ENCODE results near the gene HECTD4. TPM values are rescaled to one million over a fixed set of nuclear protein-coding genes. Genes with fewer than 3 reads are reported as not detected.

Gene HECTD4
- total RNA-seq, 2 donors from 2014 or later: 54.2 to 75.4 TPM

DNA sequence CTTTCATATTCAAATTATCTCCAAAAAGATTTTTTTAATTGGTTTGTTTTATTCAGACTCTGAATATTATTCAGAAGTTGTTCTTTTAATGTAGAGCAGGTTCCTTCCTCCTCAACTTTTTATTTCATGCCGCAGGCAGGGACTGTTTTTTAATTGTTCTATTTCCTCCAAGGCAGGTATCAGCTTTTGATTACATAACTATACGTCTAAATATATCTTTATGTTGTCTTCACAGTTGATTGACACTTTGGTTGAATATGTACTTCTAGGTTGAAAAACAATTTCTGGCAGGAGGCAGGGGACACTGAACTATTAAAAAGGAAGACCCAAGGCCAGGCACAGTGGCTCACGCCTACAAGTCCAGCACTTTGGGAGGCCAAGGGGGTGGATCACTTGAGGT is 82.5 kb downstream of the HECTD4 start:
- Histone ChIP-seq H3K4me3 (no peak overlapping the region), H3K36me3 (peaks cover 12% of the 10 kb centered on the region), H3K9me3 (no peaks in the 10 kb centered on the region), H3K4me1 (ENCODE audit: control insufficient read depth in 1 of 2, low read depth in 2 of 2) (no peaks in the 10 kb centered on the region), H3K27ac (no peak overlapping the region), H3K27me3 (replicated peaks; ENCODE audit: insufficient read depth) (no peaks in the 10 kb centered on the region)
- no peak for ATAC-seq (ENCODE audit: insufficient number of reproducible peaks, low FRiP score, low read depth)
- DNase-seq (ENCODE audit: low spot score): no peak
- TF ChIP-seq, protein P1, sequence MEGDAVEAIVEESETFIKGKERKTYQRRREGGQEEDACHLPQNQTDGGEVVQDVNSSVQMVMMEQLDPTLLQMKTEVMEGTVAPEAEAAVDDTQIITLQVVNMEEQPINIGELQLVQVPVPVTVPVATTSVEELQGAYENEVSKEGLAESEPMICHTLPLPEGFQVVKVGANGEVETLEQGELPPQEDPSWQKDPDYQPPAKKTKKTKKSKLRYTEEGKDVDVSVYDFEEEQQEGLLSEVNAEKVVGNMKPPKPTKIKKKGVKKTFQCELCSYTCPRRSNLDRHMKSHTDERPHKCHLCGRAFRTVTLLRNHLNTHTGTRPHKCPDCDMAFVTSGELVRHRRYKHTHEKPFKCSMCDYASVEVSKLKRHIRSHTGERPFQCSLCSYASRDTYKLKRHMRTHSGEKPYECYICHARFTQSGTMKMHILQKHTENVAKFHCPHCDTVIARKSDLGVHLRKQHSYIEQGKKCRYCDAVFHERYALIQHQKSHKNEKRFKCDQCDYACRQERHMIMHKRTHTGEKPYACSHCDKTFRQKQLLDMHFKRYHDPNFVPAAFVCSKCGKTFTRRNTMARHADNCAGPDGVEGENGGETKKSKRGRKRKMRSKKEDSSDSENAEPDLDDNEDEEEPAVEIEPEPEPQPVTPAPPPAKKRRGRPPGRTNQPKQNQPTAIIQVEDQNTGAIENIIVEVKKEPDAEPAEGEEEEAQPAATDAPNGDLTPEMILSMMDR (IDR thresholded peaks at IDR 0.05): no peak

DNA sequence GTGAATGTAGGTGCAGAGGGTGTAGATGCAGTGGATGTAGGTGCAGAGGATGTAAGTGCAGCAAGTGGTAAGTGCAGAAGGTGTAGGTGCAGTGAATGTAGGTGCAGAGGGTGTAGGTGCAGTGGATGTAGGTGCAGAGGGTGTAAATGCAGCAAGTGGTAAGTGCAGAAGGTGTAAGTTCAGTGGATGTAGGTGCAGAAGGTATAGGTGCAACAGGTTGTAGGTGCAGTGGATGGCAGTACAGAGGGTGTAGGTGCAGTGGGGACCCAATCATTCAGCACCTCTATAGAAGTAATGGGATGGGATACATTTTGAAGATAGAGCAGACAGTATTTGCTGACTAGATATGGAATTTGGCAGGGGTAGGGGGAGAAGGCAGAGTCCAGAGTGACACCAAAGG is 85.0 kb downstream of the HECTD4 start:
- H3K27me3 ChIP-seq (replicated peaks; ENCODE audit: insufficient read depth): no peaks in the 10 kb centered on the region
- TF ChIP-seq, protein P1 (IDR thresholded peaks at IDR 0.05): no peak
- no peak overlapping the region for H3K4me3 ChIP-seq
- no peaks in the 10 kb centered on the region for H3K9me3 ChIP-seq
- ATAC-seq (ENCODE audit: insufficient number of reproducible peaks, low FRiP score, low read depth) (no peak), DNase-seq (ENCODE audit: low spot score) (no peak)
- no peak overlapping the region for H3K27ac ChIP-seq
- no peaks in the 10 kb centered on the region for H3K4me1 ChIP-seq (ENCODE audit: control insufficient read depth in 1 of 2, low read depth in 2 of 2)
- peaks cover 11% of the 10 kb centered on the region for H3K36me3 ChIP-seq

DNA sequence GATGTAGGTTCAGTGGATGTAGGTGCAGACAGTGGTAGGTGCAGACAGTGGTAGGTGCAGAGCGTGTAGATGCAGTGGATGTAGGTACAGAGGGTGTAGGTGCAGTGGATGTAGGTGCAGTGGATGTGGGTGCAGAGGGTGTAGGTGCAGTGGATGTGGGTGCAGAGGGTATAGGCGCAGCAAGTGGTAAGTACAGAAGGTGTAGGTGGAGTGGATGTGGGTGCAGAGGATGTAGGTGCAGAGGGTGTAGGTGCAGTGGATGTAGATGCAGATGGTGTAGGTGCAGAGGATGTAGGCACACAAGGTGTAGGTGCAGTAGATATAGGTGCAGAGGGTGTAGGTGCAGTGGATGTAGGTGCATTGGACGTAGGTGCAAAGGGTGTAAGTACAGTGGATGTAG is 86.0 kb downstream of the HECTD4 start:
- Histone ChIP-seq H3K27me3 (replicated peaks; ENCODE audit: insufficient read depth) (no peaks in the 10 kb centered on the region), H3K36me3 (peaks cover 9% of the 10 kb centered on the region), H3K4me1 (ENCODE audit: control insufficient read depth in 1 of 2, low read depth in 2 of 2) (no peaks in the 10 kb centered on the region), H3K27ac (no peak overlapping the region), H3K4me3 (no peak overlapping the region), H3K9me3 (no peaks in the 10 kb centered on the region)
- no peak for ATAC-seq (ENCODE audit: insufficient number of reproducible peaks, low FRiP score, low read depth)
- DNase-seq (ENCODE audit: low spot score): no peak
- TF ChIP-seq, protein P1 (IDR thresholded peaks at IDR 0.05): no peak

DNA sequence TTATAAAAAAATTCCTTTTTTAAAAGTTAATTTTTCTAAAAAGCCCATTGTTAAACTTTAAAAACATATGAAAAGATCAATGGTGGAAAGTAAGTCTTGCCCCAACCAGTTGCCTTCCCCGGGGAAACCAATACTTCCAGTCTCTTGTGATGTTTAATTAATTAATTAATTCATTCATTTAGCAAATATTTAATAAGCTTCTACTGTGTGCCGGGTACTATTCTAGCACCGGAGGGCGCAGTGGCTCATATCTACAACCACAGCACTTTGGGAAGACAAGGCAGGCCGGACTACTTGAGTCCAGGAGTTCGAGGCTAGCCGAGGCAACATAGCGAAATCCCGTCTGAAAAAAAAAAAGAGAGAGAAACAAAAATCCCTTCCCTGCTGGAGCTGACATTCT is 87.4 kb downstream of the HECTD4 start:
- H3K27ac ChIP-seq: no peak overlapping the region
- no peaks in the 10 kb centered on the region for H3K27me3 ChIP-seq (replicated peaks; ENCODE audit: insufficient read depth)
- H3K36me3 ChIP-seq: peaks cover 9% of the 10 kb centered on the region
- TF ChIP-seq, protein P1 (IDR thresholded peaks at IDR 0.05): no peak
- H3K9me3 ChIP-seq: no peaks in the 10 kb centered on the region
- H3K4me1 ChIP-seq (ENCODE audit: control insufficient read depth in 1 of 2, low read depth in 2 of 2): no peaks in the 10 kb centered on the region
- no peak for ATAC-seq (ENCODE audit: insufficient number of reproducible peaks, low FRiP score, low read depth)
- H3K4me3 ChIP-seq: no peak overlapping the region
- no peak for DNase-seq (ENCODE audit: low spot score)

DNA sequence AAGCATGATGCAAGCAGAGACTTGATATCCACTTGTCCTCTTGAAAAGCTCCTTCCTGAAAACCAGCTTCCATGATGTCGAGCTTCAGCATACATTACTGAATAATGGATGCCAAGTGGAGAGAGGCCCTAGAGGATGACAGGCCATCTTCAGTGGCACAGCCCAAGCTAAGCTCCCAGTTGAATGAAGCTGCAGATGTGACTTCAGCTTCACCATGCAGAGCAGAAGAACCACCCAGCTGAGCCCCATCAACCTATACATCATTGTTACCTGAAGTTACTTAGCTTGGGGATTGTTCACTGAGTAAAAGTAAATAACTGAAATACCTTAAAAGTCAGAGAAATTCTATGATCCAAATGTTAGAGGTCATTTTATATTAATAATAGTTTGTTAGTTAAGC is 93.6 kb downstream of the HECTD4 start:
- TF ChIP-seq, protein P1 (IDR thresholded peaks at IDR 0.05): no peak
- no peaks in the 10 kb centered on the region for H3K27me3 ChIP-seq (replicated peaks; ENCODE audit: insufficient read depth)
- H3K4me3 ChIP-seq: no peak overlapping the region
- H3K36me3 ChIP-seq: peaks cover 3% of the 10 kb centered on the region
- no peak for ATAC-seq (ENCODE audit: insufficient number of reproducible peaks, low FRiP score, low read depth)
- peaks cover 0 to 1% of the 10 kb centered on the region in 2 donors for H3K4me1 ChIP-seq (ENCODE audit: control insufficient read depth in 1 of 2, low read depth in 2 of 2)
- H3K27ac ChIP-seq: no peak overlapping the region
- peaks cover 11% of the 10 kb centered on the region for H3K9me3 ChIP-seq
- DNase-seq (ENCODE audit: low spot score): no peak
